Measurements from ENCODE around the gene CD7.
A peak's percentile ranks its signal among the peaks of the same experiment; 100 is the strongest.
"Not testable (repeated sequence)": the region's sequence is repeated elsewhere in the genome, so short reads cannot be mapped to it uniquely, and the experiment has no call there.

CD7 gene

DNA sequence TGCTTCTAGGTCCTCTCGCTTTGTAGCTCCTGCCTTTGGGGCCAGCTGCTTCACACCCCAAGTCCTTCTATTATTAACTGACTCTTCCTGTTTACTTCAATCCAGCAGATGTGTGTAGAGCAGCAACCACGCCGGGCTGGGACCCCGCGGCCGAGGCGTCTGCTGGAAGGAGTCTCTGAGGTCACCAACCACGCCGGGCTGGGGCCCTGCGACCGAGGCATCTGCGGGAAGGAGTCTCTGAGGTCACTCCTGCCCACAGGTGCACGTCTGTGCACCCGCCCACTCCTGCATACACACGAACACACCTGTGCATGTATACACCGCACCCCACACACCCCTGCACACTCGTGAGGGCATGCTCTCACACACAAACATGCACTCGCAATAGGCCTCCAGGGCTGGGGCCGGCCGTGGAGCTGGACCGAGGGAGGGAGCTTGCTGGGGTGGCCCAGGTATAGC is 33.9 kb upstream of the CD7 start:
- Histone ChIP-seq H3K36me3 (ENCODE audit: insufficient read depth, low read length) (no peaks in the 10 kb centered on the region), H3K9me3 (ENCODE audit: control insufficient read depth, insufficient read depth, low read length) (no peaks in the 10 kb centered on the region), H3K4me1 (ENCODE audit: insufficient read depth, low read length) (peaks cover 4% of the 10 kb centered on the region; the same call in 1 of the 2 replicates), H3K9ac (ENCODE audit: low read depth, low read length) (no peak overlapping the region)

GRCh38 chr17:82350182-82351030 is 33.0 kb upstream of the CD7 start:
- Histone ChIP-seq H3K9me3 (ENCODE audit: control insufficient read depth, insufficient read depth, low read length) (no peaks in the 10 kb centered on the region), H3K4me1 (ENCODE audit: insufficient read depth, low read length) (peaks cover 4% of the 10 kb centered on the region; the same call in 1 of the 2 replicates), H3K9ac (ENCODE audit: low read depth, low read length) (no peak overlapping the region), H3K36me3 (ENCODE audit: insufficient read depth, low read length) (no peaks in the 10 kb centered on the region)

DNA sequence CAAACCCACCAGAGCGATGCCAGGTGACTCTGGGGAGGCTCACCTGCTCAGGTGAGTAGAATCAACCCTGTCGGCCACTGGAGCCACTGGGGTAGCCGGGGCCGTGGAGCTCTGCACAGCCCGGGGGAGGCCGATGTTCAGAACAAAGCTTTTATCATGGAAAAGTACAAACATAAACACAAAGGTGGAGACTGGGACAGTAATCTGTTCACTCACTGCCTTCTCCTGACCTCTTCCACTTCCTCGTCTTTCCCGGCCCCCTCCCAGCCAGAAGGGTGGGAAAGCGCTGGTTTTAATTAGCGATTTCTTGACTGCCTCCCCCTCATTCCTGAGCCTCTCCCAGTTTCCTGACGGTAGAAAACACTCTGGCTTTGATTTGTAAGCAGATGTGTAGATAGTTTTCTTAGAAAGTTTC is 31.9 kb upstream of the CD7 start:
- Histone ChIP-seq H3K4me1 (ENCODE audit: insufficient read depth, low read length) (peaks cover 8% of the 10 kb centered on the region; the same call in 1 of the 2 replicates), H3K9me3 (ENCODE audit: control insufficient read depth, insufficient read depth, low read length) (no peaks in the 10 kb centered on the region), H3K9ac (ENCODE audit: low read depth, low read length) (no peak overlapping the region), H3K36me3 (ENCODE audit: insufficient read depth, low read length) (no peaks in the 10 kb centered on the region)

GRCh38 chr17:82348866-82349265 is 31.5 kb upstream of the CD7 start:
- Histone ChIP-seq H3K9me3 (ENCODE audit: control insufficient read depth, insufficient read depth, low read length) (no peaks in the 10 kb centered on the region), H3K36me3 (ENCODE audit: insufficient read depth, low read length) (no peaks in the 10 kb centered on the region), H3K9ac (ENCODE audit: low read depth, low read length) (no peak overlapping the region), H3K4me1 (ENCODE audit: insufficient read depth, low read length) (peaks cover 8% of the 10 kb centered on the region; the same call in 1 of the 2 replicates)

DNA sequence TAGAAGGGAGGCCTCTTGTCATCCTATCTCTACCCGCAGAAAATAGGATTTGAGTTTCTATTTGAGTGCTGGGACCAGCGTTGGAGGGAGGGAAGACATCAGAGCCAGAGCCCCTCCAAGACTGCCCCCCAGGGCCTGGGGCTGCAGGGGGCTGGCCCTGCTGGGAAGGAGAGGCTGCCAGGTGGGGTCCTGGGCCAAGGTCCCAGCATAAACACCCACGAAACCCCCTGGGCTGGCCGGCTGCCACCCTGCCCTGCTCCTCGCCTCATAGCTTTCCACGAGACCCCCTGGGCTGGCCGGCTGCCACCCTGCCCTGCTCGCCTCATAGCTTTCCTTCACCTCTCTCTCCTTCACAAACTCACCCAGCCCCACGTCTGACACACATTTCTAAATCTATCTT is 31.0 kb upstream of the CD7 start:
- H3K9me3 ChIP-seq (ENCODE audit: control insufficient read depth, insufficient read depth, low read length): no peaks in the 10 kb centered on the region
- no peaks in the 10 kb centered on the region for H3K36me3 ChIP-seq (ENCODE audit: insufficient read depth, low read length)
- peaks cover 8% of the 10 kb centered on the region; the same call in 1 of the 2 replicates for H3K4me1 ChIP-seq (ENCODE audit: insufficient read depth, low read length)

GRCh38 chr17:82347994-82348393 is 30.6 kb upstream of the CD7 start:
- H3K9me3 ChIP-seq (ENCODE audit: control insufficient read depth, insufficient read depth, low read length); H3K9ac ChIP-seq (ENCODE audit: low read depth, low read length); H3K36me3 ChIP-seq (ENCODE audit: insufficient read depth, low read length); H3K4me1 ChIP-seq (ENCODE audit: insufficient read depth, low read length): not testable (repeated sequence)

More for the DNA sequence above, 31.0 kb upstream of the CD7 start:
- H3K9ac ChIP-seq (ENCODE audit: low read depth, low read length): no peak overlapping the region

DNA sequence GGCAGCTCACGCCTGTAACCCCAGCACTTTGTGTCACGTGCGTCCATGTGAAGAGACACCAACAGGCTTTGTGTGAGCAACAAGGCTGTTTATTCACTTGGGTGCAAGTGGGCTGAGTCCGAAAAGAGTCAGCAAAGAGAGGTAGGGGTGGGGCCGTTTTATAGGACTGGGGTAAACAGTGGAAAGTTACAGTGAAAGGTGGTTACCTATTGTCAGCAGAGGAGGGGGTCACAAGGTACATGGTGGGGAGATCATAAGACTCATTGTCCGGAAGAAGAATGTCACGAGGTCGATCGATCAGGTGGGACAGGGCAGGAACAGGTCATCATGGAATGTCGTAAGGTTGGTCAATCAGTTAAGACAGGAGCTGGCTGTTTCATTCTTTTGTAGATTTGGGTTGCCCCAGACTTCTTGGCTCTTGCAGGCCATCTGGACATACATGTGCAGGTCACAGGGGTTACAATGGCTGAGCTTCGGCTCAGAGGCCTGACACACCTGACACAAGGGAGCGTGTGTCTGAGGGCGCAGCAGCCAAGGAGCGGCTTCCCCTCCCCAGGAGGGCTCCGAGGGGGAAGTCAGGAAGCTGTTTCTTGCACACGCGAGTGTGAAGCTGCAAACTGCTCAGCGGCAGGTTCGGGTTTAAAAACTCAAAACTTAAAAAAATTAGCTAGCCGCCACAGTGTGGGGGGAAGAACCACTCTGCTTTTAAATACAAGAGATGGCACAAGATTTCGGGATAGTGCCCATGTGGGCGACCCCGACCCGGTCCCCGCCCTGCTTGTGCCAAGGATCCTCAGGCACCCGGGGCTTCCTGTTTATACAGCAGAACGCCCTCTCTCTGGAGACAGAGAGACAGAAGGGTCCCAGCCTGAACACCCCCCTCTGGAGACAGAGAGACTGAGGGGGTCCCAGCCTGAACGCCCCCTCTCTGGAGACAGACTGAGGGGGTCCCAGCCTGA is 29.2 kb upstream of the CD7 start:
- peaks cover 8% of the 10 kb centered on the region; the same call in 1 of the 2 replicates for H3K4me1 ChIP-seq (ENCODE audit: insufficient read depth, low read length)
- H3K9ac ChIP-seq (ENCODE audit: low read depth, low read length): no peak overlapping the region
- no peaks in the 10 kb centered on the region for H3K9me3 ChIP-seq (ENCODE audit: control insufficient read depth, insufficient read depth, low read length)
- no peaks in the 10 kb centered on the region for H3K36me3 ChIP-seq (ENCODE audit: insufficient read depth, low read length)

GRCh38 chr17:82345151-82345976 is 28.0 kb upstream of the CD7 start:
- peaks cover 8% of the 10 kb centered on the region; the same call in 1 of the 2 replicates for H3K4me1 ChIP-seq (ENCODE audit: insufficient read depth, low read length)
- no peaks in the 10 kb centered on the region for H3K36me3 ChIP-seq (ENCODE audit: insufficient read depth, low read length)
- H3K9ac ChIP-seq (ENCODE audit: low read depth, low read length): no peak overlapping the region
- no peaks in the 10 kb centered on the region; the same call in 1 of the 2 replicates for H3K9me3 ChIP-seq (ENCODE audit: control insufficient read depth, insufficient read depth, low read length)

DNA sequence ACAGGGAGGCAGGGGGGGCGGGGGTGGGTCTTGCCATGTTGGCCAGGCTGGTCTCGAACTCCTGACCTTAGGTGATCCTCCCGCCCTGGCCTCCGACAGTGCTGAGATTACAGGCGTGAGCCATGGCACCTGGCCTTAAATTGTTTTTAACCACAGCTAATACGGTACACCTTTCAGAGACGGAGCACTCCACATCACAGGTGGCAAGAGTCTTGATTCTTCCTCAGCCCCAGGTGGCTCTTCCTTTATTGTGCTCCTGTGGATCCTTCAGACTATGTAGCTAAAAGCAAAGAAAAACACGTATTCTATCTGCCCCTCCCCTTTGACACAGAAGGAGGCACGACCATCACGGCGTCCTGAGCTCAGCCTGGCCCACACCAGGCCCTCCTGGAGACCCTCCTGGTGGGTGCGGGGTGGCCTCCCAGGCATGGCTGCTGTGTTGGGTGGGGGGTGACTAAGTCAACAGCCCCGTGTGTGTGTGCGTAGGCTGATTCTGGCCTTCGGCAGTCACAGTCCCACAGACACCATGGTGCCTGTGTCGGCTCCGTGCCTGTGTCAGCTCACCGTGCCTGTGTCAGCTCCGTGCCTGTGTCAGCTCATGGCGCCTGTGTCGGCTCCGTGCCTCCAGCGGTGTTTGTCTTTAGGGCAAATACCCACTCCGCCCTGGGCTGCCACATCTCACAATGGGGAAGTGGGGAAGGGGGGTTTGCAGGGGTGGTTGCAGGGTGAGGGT is 26.9 kb upstream of the CD7 start:
- no peak overlapping the region for H3K9ac ChIP-seq (ENCODE audit: low read depth, low read length)
- no peaks in the 10 kb centered on the region; the same call in 1 of the 2 replicates for H3K9me3 ChIP-seq (ENCODE audit: control insufficient read depth, insufficient read depth, low read length)
- H3K4me1 ChIP-seq (ENCODE audit: insufficient read depth, low read length): peaks cover 10% of the 10 kb centered on the region; the same call in 1 of the 2 replicates
- no peaks in the 10 kb centered on the region for H3K36me3 ChIP-seq (ENCODE audit: insufficient read depth, low read length)

DNA sequence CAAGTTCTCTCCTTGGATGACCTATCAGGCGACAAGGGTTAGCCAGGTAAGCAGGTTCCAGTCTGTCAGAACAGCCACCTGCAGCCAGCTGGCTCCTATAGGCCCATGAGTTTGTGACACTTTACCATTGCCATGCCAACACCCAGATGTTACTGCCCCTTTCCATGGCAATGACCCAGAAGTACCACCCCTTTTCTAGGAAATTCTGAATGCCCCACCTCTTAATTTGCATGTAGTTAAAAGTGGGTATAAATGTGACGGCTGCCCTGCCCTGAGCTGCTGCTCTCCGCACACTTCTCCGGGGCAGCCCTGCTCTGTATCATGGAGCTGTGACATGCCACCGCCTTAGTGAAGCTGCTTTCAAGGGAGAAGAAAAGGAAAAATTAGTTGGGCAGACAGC is 26.2 kb upstream of the CD7 start:
- Histone ChIP-seq H3K36me3 (ENCODE audit: insufficient read depth, low read length) (no peaks in the 10 kb centered on the region), H3K4me1 (ENCODE audit: insufficient read depth, low read length) (peaks cover 18% of the 10 kb centered on the region), H3K9me3 (ENCODE audit: control insufficient read depth, insufficient read depth, low read length) (no peaks in the 10 kb centered on the region; the same call in 1 of the 2 replicates), H3K9ac (ENCODE audit: low read depth, low read length) (no peak overlapping the region)

GRCh38 chr17:82342361-82343079 is 25.1 kb upstream of the CD7 start:
- H3K9me3 ChIP-seq (ENCODE audit: control insufficient read depth, insufficient read depth, low read length): no peaks in the 10 kb centered on the region; the same call in 1 of the 2 replicates

DNA sequence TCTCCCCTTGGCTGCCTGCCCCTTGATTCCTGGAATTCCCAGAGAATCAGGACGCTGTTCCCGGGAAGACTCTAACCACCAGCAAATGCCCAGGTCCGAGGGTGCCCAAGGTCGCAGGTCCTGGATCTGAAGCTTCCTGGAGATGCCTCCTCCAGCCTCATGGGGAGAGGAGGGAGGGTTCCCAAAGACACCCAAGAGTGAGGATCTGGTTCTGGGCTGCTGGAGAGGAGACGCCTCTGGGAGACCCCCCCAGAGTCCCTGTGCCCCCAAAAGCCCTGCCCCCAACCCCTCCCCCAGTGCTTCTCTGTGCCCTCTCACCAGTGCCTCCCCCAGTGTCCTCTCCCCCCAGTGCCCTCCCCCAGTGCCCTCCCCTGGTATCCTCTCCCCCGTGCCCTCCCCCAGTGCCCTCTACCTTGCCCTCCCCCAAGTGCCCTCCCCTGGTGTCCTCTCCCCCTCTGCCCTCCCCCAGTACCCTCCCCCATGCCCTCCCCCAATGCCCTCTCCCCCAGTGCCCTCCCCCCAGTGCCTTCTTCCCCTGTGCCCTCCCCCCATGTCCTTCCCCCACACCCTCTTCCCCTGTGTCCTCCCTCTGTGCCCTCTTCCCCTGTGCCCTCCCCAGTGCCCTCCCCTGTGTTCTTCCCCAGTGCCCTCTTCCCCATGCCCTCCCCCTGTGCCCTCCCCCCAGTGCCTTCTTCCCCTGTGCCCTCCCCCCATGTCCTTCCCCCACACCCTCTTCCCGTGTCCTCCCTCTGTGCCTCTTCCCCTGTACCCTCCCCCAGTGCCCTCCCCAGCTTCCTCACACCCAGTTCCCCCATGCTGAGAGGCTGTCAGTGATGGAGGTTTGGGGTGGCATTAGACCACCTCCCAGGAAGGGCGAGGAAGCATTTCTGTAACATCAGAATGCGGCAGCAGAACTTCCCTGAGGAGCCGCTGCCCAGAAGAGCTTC is 22.5 kb upstream of the CD7 start:
- peak overlapping the region; percentile 19; the same call in 1 of the 2 replicates for H3K9ac ChIP-seq (ENCODE audit: low read depth, low read length)
- H3K36me3 ChIP-seq (ENCODE audit: insufficient read depth, low read length): no peaks in the 10 kb centered on the region
- H3K4me1 ChIP-seq (ENCODE audit: insufficient read depth, low read length): peaks cover 15% of the 10 kb centered on the region
- H3K9me3 ChIP-seq (ENCODE audit: control insufficient read depth, insufficient read depth, low read length): no peaks in the 10 kb centered on the region; the same call in 1 of the 2 replicates

More at GRCh38 chr17:82342361-82343079, 25.1 kb upstream of the CD7 start:
- Histone ChIP-seq H3K9ac (ENCODE audit: low read depth, low read length) (no peak overlapping the region), H3K4me1 (ENCODE audit: insufficient read depth, low read length) (peaks cover 18% of the 10 kb centered on the region), H3K36me3 (ENCODE audit: insufficient read depth, low read length) (no peaks in the 10 kb centered on the region)
